Amygdala (tissue), 56 donors: ENCODE measurements around the gene TLE7.

Experiments
- DNase-seq, 56 donors: peaks; one replicate each; lab custom pipeline; 2025; lab: John Stamatoyannopoulos, UW

Gene TLE7

GRCh38 chr16:71421911-71422310 lies 19.9 kb downstream of the TLE7 start:
- DNase-seq: no peak

GRCh38 chr16:71414038-71414437 lies 27.8 kb downstream of the TLE7 start:
- no peak for DNase-seq

DNA sequence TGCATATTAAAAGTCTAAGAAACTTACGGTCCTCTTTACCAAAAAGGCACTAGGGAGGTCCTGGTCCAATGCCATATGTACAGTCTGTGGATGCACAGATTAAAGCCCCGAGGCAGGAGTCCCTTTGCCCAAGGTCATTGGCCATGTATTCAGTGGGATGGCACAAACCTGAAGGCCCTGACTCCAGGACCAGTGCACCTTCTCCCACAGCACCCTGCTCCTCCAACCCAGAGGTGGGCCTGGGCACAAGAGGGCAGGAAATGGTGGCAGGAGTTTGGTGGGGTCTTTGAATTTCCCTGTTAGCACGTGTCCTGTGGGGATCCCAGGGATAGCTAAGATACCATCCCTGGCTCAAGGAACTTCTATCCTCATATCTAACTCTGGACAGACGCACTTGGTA lies 28.5 kb downstream of the TLE7 start:
- no peak for DNase-seq

DNA sequence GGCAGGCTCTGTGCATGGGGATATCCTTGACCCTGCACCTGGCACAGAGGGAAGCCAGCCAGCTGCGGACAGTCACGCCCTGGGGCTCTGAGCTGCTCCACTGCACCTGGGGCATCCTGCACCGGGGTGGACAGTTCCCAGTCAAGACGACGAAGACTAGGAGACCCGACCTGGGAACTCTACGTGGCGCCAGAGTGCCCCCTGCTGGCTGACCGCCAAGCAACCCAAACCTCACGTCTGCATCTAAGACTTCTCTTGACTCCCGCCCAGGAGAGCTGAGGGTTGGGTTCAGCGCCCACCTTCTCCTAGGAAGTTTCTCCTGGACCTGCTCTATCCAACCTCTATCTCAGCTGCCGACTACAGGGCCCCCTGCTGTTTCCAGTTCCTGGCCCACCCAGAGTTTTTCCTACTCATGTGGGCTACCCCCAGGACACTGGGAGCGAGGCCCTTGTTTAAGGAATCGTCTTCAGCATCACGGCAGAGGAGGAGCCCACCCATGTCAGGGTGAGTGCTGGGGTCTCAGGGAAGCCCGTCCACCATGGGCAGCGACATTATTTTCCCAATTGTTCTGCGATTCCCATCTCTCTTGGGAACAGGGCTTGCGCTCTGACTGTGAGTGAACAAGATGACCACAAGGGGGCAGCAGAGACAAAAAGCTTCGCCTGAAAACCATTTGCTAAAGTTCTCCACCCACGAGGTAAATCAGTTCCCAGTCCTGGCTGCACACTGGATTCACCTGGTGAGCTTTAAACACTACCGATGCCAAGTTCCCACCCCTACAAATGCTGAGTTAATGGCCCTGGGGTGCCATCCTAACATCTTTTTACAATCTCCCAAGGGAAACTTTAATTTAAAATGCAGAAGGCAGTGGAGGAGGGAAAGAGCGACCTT lies 29.3 kb downstream of the TLE7 start:
- peak in 42 of 56 donors; percentile 1 to 77 (median 22) for DNase-seq

DNA sequence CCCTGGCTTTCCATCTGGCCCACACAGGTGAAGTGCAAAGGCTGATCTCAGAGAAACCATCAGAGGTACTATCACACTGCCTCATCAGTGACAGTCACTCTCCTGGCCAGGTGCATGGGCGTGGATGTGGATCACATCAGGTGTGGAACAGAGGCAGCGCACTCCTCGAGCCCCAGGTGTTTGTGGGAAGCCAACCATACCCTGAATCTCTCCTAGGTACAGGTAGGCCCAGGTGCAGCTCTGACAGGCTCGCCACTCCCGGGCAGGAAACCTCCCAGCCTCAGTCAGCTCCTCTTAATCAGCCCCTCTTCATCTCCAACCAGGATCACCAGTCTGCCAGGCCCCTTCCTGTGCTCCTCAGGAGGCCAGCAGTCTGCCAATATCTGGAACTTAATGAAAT lies 31.7 kb downstream of the TLE7 start:
- DNase-seq: no peak

- DNase-seq: no peak
Observed at GRCh38 chr16:71409011-71409775, 32.7 kb downstream of the TLE7 start.

DNA sequence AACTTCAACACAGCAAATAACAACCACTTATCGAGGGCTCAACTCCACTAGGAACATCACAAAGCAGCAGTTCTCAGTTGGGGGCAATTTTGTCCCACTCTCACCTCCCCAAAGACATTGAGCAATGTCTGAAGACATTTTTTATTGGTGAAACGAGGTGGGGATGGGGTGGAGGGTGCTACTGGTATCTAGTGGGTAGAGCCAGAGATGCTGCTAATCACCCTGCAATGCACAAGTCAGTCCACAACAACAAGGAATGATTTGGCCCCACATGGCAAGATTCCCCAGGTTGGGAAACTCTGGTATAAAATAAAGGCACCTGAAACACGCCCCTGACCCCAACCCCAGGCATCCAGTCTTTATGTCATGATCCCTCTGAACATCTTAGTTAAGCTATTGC lies 33.3 kb downstream of the TLE7 start:
- no peak for DNase-seq

GRCh38 chr16:71407731-71408130 lies 34.1 kb downstream of the TLE7 start:
- DNase-seq: no peak

- DNase-seq: no peak
Observed at GRCh38 chr16:71406724-71407123, 35.1 kb downstream of the TLE7 start.

DNA sequence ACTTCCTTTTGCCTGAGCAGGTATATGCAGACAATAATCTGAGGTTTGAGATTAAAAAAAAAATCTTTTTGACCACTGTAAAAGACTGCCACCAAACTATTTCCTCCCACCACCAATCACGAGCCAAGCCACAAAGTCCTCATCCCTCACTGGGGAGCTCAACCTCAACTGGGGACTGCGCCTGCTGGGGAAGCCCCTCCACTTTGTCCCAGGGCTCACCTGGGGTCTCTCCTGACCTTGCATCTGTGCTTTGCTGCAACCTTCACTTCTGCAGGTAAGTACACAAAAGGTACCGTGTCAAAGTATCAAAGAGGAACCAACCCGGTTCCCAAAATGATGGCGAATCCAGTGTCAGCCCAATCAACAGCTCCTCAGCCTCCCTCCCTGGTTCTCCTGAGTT lies 35.5 kb downstream of the TLE7 start:
- no peak for DNase-seq

- DNase-seq: no peak
Observed at GRCh38 chr16:71404364-71404763, 37.5 kb downstream of the TLE7 start.

GRCh38 chr16:71402674-71403073 lies 39.2 kb downstream of the TLE7 start:
- no peak for DNase-seq

DNA sequence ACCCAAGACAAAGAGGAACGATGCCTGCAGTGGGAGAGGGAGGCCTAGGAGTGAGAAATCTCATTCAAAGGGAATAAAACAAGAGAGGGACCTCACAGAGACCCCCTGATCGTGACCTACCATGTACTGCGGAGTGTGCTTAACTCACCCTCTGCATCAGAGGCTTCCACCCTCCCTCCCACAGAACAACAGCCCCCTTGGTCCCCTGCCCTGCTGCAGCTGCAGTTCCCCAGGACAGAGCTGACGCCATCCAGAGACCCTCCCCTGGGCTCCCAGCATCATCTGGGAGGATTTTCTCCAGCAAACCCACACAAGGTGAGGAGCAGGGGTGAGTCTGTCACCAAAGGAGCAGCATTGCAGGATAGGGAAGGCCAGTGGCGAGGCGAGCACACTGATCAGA lies 39.8 kb downstream of the TLE7 start:
- DNase-seq: no peak

- no peak for DNase-seq
Observed at GRCh38 chr16:71399801-71400563, 41.9 kb downstream of the TLE7 start.

DNA sequence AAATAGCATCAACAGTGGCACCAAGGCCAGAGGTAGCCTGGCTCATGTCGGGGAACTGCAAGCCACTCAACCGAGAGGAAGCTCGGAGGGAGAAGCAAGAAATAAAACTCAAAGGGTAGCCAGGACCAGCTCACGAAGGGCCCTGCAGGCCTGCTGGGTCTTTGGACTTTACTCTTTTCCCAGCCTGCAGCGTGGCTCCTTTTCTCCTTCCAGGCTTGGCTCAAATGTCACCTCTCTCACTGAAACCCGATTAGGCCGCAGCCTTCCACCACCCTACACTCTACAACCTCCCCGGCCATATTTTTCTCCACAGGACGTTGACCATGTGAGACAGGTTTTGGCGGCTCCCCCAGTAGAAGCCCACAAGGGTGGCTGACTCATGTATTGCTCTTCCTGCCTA lies 45.3 kb downstream of the TLE7 start:
- no peak for DNase-seq

- DNase-seq: no peak
Observed at GRCh38 chr16:71389330-71389729, 52.5 kb downstream of the TLE7 start.

DNA sequence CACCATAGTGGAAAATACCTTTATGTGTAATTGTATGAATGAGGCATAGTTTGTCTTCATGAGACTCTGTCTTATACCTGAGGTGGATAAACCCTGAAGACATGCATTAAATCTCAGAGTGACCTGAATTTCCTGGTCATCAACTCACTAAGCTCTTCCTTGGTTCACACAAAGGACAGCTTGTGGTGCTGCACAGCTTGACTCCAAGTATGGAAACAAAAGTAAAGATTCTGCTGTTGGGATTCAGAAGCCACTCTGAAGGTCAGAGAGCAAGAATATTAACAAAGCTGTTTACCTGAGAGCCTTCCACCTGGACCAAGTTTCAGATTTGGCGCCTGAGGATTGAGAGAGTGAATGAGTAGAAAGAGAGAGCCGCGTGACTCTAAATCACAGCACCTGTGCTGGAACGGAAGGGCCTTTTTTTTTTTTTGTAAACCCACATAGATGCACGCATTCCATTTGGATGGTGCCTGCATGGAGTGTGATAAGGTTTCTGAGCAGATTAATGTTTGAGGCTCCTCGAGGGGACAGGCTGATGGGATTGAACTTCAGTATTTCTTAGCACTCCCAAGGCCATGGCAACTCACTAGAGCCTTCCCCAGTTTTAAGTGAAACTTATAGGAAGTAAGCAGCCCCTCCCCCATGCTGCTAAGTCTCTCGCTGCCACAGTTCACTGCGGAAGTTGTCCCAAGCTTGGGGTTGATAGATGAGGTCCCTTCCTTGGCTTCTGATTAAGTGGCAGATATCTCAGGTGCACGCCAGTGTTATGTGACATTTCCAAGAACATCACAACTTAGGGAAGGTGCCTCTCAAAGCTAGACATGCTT lies 54.6 kb downstream of the TLE7 start:
- DNase-seq: no peak

- no peak for DNase-seq
Observed at GRCh38 chr16:71384073-71384724, 57.7 kb downstream of the TLE7 start.

DNA sequence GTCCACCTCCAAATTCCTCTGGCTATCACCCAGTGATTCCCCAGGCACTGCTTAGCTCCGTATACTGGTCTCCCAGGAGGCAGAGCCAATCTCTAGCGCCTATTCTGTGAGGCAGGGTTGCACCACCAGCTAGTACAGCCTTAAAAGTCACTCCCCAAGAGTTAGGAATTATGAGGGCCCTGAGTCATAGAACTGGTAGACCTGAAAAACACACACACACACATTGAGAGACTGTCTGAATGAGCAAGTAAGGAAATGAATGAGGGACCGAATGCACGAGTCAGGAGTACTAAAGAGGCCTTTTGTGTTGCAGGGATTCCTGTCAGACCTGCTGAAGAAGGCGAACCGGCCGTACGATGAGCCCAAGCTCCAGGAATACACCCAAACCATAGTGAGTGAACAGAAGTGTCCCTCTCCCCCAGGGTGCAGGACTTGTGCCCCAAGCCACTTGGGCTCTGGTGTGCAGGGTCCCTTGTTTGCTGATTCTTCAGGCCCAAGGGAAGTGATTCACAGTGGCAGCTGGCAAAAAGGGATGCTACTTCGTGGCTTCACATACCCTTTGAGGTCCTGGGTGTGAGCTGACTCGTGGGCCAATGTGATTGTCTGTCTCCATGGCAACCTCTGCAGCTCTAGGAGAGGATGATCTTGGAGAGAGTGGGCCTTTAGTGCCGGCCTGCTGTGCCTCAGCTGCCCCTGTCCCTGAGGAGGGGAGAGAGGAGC lies 58.6 kb downstream of the TLE7 start:
- DNase-seq: no peak
